HepG2 (cell line): ENCODE results near the gene PLCB1. TPM values are rescaled to one million over a fixed set of nuclear protein-coding genes. Genes with fewer than 3 reads are reported as not detected.

ENCODE experiments used
- CEBPG ChIP-seq: IDR thresholded peaks from 2 replicates; pipeline ENCODE4 v1.6.1; 2016
- CEBPZ ChIP-seq: IDR thresholded peaks from 2 replicates; pipeline ENCODE4 v1.6.1; 2012; ENCODE audit warnings: low read length, improper control_type of control experiment
- CREB1 ChIP-seq, 2 experiments: fragments of 450-650 bp in 1 of 2; IDR thresholded peaks; 2 replicates each; pipeline ENCODE4 v1.6.1; 2016 to 2017; ENCODE audit warnings: control low read depth in 1 of 2, mild to moderate bottlenecking in 1 of 2, missing compliant biosample characterization in 1 of 2, missing genetic modification characterization in 1 of 2
- GMEB2 ChIP-seq: IDR thresholded peaks from 2 replicates; pipeline ENCODE4 v1.6.1; 2016; ENCODE audit warnings: missing biosample characterization, missing genetic modification reagents, low read depth
- HDAC2 ChIP-seq: sonication (generic); formaldehyde crosslinking; IDR thresholded peaks from 2 replicates; pipeline ENCODE4 v1.4.0; 2020; ENCODE audit warnings: missing genetic modification reagents
- JUN ChIP-seq: sonication (generic); formaldehyde crosslinking; IDR thresholded peaks from 2 replicates; pipeline ENCODE4 v1.4.0; 2020; ENCODE audit warnings: mild to moderate bottlenecking, missing genetic modification reagents
- KLF15 ChIP-seq: sonication (generic); formaldehyde crosslinking; IDR thresholded peaks from 2 replicates; pipeline ENCODE4 v1.8.1; 2023; ENCODE audit warnings: borderline replicate concordance, mild to moderate bottlenecking, inconsistent platforms, missing genetic modification reagents, mixed read lengths
- MAF1 ChIP-seq: sonication (generic); formaldehyde crosslinking; IDR thresholded peaks from 2 replicates; pipeline ENCODE4 v1.5.0; 2020; ENCODE audit warnings: missing genetic modification reagents, borderline replicate concordance
- MYNN ChIP-seq: sonication (generic); formaldehyde crosslinking; IDR thresholded peaks from 2 replicates; pipeline ENCODE4 v1.4.0; 2020; ENCODE audit warnings: mild to moderate bottlenecking, low read depth, missing genetic modification reagents
- PHF5A ChIP-seq: IDR thresholded peaks from one replicate; pipeline ENCODE4 v1.6.1; 2018; ENCODE audit warnings: low read depth, missing genetic modification reagents; ENCODE audit not compliant: unreplicated experiment
- POLR2AphosphoS2 ChIP-seq: IDR thresholded peaks from 2 replicates; pipeline ENCODE4 v1.6.1; 2011; ENCODE audit warnings: low read depth, low read length, improper control_type of control experiment
- RORA ChIP-seq: sonication (generic); formaldehyde crosslinking; IDR thresholded peaks from 2 replicates; pipeline ENCODE4 v1.5.0; 2020; ENCODE audit warnings: mild to moderate bottlenecking, missing genetic modification reagents, moderate library complexity
- SOX5 ChIP-seq: IDR thresholded peaks from 2 replicates; pipeline ENCODE4 v1.6.1; 2016; ENCODE audit warnings: borderline replicate concordance
- TBX3 ChIP-seq: fragments of 450-650 bp; IDR thresholded peaks from 2 replicates; pipeline ENCODE4 v1.6.1; 2017; ENCODE audit warnings: antibody characterized with exemption, mild to moderate bottlenecking, inconsistent platforms, borderline replicate concordance
- YY1 ChIP-seq: IDR thresholded peaks from 2 replicates; pipeline ENCODE4 v1.6.1; 2011; ENCODE audit warnings: low read length, low read depth, moderate library complexity, mild to moderate bottlenecking; ENCODE audit not compliant: insufficient read depth, insufficient replicate concordance
- ZBTB1 ChIP-seq: sonication (generic); formaldehyde crosslinking; IDR thresholded peaks from 2 replicates; pipeline ENCODE4 v1.4.0; 2020; ENCODE audit warnings: missing genetic modification reagents, borderline replicate concordance
- ZFP36L1 ChIP-seq: sonication (generic); formaldehyde crosslinking; IDR thresholded peaks from 2 replicates; pipeline ENCODE4 v1.8.0; 2022; ENCODE audit warnings: mild to moderate bottlenecking, missing genetic modification reagents, moderate library complexity
- ZFP90 ChIP-seq: sonication (generic); formaldehyde crosslinking; IDR thresholded peaks from 2 replicates; pipeline ENCODE4 v1.8.0; 2022; ENCODE audit warnings: missing genetic modification reagents, mild to moderate bottlenecking, inconsistent platforms, borderline replicate concordance
- ZKSCAN1 ChIP-seq: fragments of 150-350 bp; IDR thresholded peaks from 2 replicates; pipeline ENCODE4 v1.6.1; 2014; ENCODE audit warnings: low read length
- ZMYM3 ChIP-seq: sonication (generic); formaldehyde crosslinking; IDR thresholded peaks from 2 replicates; pipeline ENCODE4 v1.5.1; 2020; ENCODE audit warnings: mild to moderate bottlenecking, missing genetic modification reagents
- ZNF138 ChIP-seq: sonication (generic); formaldehyde crosslinking; IDR thresholded peaks from 2 replicates; pipeline ENCODE4 v1.5.0; 2020; ENCODE audit warnings: mild to moderate bottlenecking, low read depth, missing genetic modification reagents
- ZNF160 ChIP-seq: sonication (generic); formaldehyde crosslinking; IDR thresholded peaks from 2 replicates; pipeline ENCODE4 v1.8.0; 2022; ENCODE audit warnings: mild to moderate bottlenecking, inconsistent platforms, missing genetic modification reagents
- ZNF230 ChIP-seq: sonication (generic); formaldehyde crosslinking; IDR thresholded peaks from 2 replicates; pipeline ENCODE4 v1.4.0; 2020; ENCODE audit warnings: mild to moderate bottlenecking, missing genetic modification reagents
- ZNF367 ChIP-seq: sonication (generic); formaldehyde crosslinking; IDR thresholded peaks from 2 replicates; pipeline ENCODE4 v1.4.0; 2020; ENCODE audit warnings: missing genetic modification reagents, borderline replicate concordance
- ZNF572 ChIP-seq: sonication (generic); formaldehyde crosslinking; IDR thresholded peaks from 2 replicates; pipeline ENCODE4 v1.5.1; 2020; ENCODE audit warnings: mild to moderate bottlenecking, missing genetic modification reagents
- ZNF7 ChIP-seq: IDR thresholded peaks from 2 replicates; pipeline ENCODE4 v1.6.1; 2016; ENCODE audit warnings: missing biosample characterization, missing genetic modification reagents
- ZZZ3 ChIP-seq: sonication (generic); formaldehyde crosslinking; IDR thresholded peaks from 2 replicates; pipeline ENCODE4 v1.4.0; 2020; ENCODE audit warnings: missing genetic modification reagents, mild to moderate bottlenecking, borderline replicate concordance
- polyA plus RNA-seq, 8 experiments: library from polyadenylated mRNA; depleted of rRNA in 3 of 8; stranded (reverse) in 7 of 8; unstranded in 1 of 8; fragments of >200 nt; fragmentation: Illumina TruSeq in 4 of 8; extraction: Trizol in 4 of 8; gene quantifications; 2 replicates each; pipeline versions ENCODE4 v1.2.1 to v1.2.3, GENCODE V29; 2011 to 2016; ENCODE audit warnings: low read depth in 4 of 8, missing spikeins in 1 of 8, mixed read lengths in 1 of 8; ENCODE audit not compliant: insufficient read depth in 1 of 8
- total RNA-seq, 5 experiments: library from RNA; depleted of rRNA; stranded (reverse); fragments of >200 nt; fragmentation: Illumina TruSeq; extraction: Trizol; gene quantifications; 2 replicates each; pipeline ENCODE4 v1.2.3, GENCODE V29; 2016; ENCODE audit warnings: low read depth in 1 of 5

The PLCB1 gene
- total and polyA plus RNA-seq, 2 of the 13 experiments (the other 11 are each of a cell fraction or from before 2014, with no cell fraction given) = 42.4 to 55.9 TPM

DNA sequence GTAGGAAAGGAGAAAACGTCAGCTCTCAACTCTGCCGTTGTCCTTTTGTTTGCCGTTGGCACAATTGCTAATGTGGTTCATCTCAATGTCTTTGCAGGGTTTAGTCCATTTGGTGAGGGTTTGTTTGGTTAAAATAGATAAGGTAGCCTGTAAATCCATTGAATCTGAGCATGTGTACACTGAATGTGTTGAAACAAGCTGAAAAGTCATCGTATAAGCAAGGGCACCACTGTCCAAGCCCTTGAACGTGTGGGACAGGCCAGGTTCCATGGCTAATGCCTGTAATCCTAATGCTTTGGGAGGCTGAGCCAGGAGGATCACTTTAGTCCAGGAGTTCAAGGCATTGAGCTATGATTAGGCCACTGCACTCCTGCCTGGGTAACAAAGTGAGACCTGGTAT lies 712.1 kb downstream of the PLCB1 start (continued):
- TF ChIP-seq ZMYM3 = peak; percentile 75
- TF ChIP-seq CEBPZ = no peak
- TF ChIP-seq HDAC2 (CRISPR knock-in tag) = peak; percentile 67
- TF ChIP-seq ZFP90 (CRISPR knock-in tag) = no peak
- TF ChIP-seq RORA (CRISPR knock-in tag) = no peak
- TF ChIP-seq TBX3 = 0 out of 2 replicates have a peak, but pooled peaks have one; percentile 24
- TF ChIP-seq ZZZ3 (CRISPR knock-in tag) = no peak
- TF ChIP-seq ZFP36L1 = 0 out of 2 replicates have a peak, but pooled peaks have one; percentile 38
- peak; percentile 46; the same call in 1 of the 2 replicates for TF ChIP-seq CEBPG (CRISPR knock-in tag)
- no peak for TF ChIP-seq CREB1 (IDR thresholded peaks at IDR 0.05)
- no peak for TF ChIP-seq CREB1 (CRISPR knock-in tag; IDR thresholded peaks at IDR 0.05)
- no peak for TF ChIP-seq ZNF572 (CRISPR knock-in tag)
- no peak for TF ChIP-seq ZNF230
- TF ChIP-seq PHF5A (CRISPR knock-in tag) = no peak
- TF ChIP-seq YY1 = no peak
- no peak for TF ChIP-seq GMEB2
- TF ChIP-seq JUN (CRISPR knock-in tag) = no peak
- no peak for TF ChIP-seq ZKSCAN1
- TF ChIP-seq ZNF7 = no peak
- no peak for TF ChIP-seq ZNF367 (CRISPR knock-in tag)
- TF ChIP-seq ZNF160 (CRISPR knock-in tag) = no peak
- no peak for TF ChIP-seq ZNF138
- no peak for TF ChIP-seq KLF15 (CRISPR knock-in tag)
- TF ChIP-seq SOX5 = peak; percentile 63
- TF ChIP-seq POLR2AphosphoS2 = no peak
- TF ChIP-seq ZBTB1 (CRISPR knock-in tag) = no peak
- no peak for TF ChIP-seq MAF1
- no peak for TF ChIP-seq MYNN (CRISPR knock-in tag)
